AG04449 (cell line): ENCODE data around the gene IQGAP2.

ENCODE experiments used
- CTCF ChIA-PET: fragments of 350-600 bp; formaldehyde crosslinking; extraction: SDS; loops from one replicate; lab custom pipeline; 2021; ENCODE audit warnings: antibody characterized with exemption; lab: Yijun Ruan, JAX
- POLR2A ChIA-PET: fragments of 400-600, 350-600 bp; formaldehyde crosslinking; extraction: SDS; loops from one replicate; lab custom pipeline; 2020; ENCODE audit warnings: antibody characterized with exemption, inconsistent platforms; lab: Yijun Ruan, JAX
- DNase-seq: peaks from one replicate; pipeline ENCODE4 v3.0.0-alpha.2; 2010; ENCODE audit warnings: low read depth, low spot score
- H3K4me3 ChIP-seq: 2 replicates; pipeline ENCODE4 v1.5.1; 2011; ENCODE audit warnings: low read depth, mild to moderate bottlenecking, control low read depth, low read length
- CTCF ChIP-seq: IDR thresholded peaks from one replicate; pipeline ENCODE4 v1.5.1; 2011; ENCODE audit warnings: mild to moderate bottlenecking, moderate library complexity, low read length, control low read depth, inconsistent platforms; ENCODE audit not compliant: insufficient read depth; ENCODE audit errors: missing control alignments

The IQGAP2 gene

GRCh38 chr5:76757049-76757448, 354.0 kb downstream of the IQGAP2 start:
- no peak for TF ChIP-seq CTCF

More at GRCh38 chr5:76757049-76757448, 354.0 kb downstream of the IQGAP2 start:
- no peak for DNase-seq
- H3K4me3 ChIP-seq, result no peak overlapping the region
- POLR2A ChIA-PET, result no interaction called here
- CTCF ChIA-PET, result interaction anchor here (1.9 to 5.1 kb wide), 2 partner anchors 18 to 158 kb away, joined by 4 to 35 read pairs; no protein-coding TSS in a partner anchor
